Left lung (tissue), 10 donors: ENCODE measurements around the gene DHPS. TPM values are rescaled to one million over a fixed set of nuclear protein-coding genes. Genes with fewer than 3 reads are reported as not detected.

Experiments
- ATAC-seq: fragments of 200-7000 bp; cut with Tn5 transposase; one replicate; pipeline ENCODE4 v1.9.1; 2020; ENCODE audit warnings: moderate library complexity
- DNase-seq, 4 donors: peaks; one replicate each; pipeline ENCODE4 v3.0.0-alpha.2; 2013 to 2020
- H3K27ac ChIP-seq, 2 donors: fragments of 200-600 bp; sonication (generic) in 1 of 2; one replicate each; pipeline versions ENCODE4 v1.5.0 to v1.8.0; 2020 to 2021
- H3K27me3 ChIP-seq, 2 donors: fragments of 200-600 bp; sonication (generic) in 1 of 2; one replicate each; pipeline versions ENCODE4 v1.5.0 to v1.8.0; 2020 to 2021
- H3K36me3 ChIP-seq, 2 donors: fragments of 200-600 bp; sonication (generic) in 1 of 2; one replicate each; pipeline versions ENCODE4 v1.5.0 to v1.8.0; 2020 to 2021
- H3K4me1 ChIP-seq, 2 donors: fragments of 200-600 bp; one replicate each; pipeline ENCODE4 v1.8.0; 2021
- H3K4me3 ChIP-seq, 2 donors: fragments of 200-600 bp; sonication (generic) in 1 of 2; one replicate each; pipeline versions ENCODE4 v1.5.0 to v1.8.0; 2020 to 2021; ENCODE audit warnings: mild to moderate bottlenecking in 1 of 2
- H3K9me3 ChIP-seq, 2 donors: fragments of 200-600 bp; sonication (generic) in 1 of 2; one replicate each; pipeline versions ENCODE4 v1.5.0 to v1.8.0; 2020 to 2021
- CTCF ChIP-seq, 2 donors: fragments of 200-600 bp; sonication (generic) in 1 of 2; IDR thresholded peaks; one replicate each; pipeline versions ENCODE4 v1.5.0 to v1.8.0; 2021; ENCODE audit warnings: antibody characterized with exemption in 2 of 2
- intact Hi-C, 2 donors: fragments of 100-400 bp; cut with DNase I; formaldehyde crosslinking; loops; one replicate each; pipeline versions ENCODE4 v1.11.2 to v1.14.2; 2022
- polyA plus RNA-seq, 6 donors: library from polyadenylated mRNA; unstranded; fragments of 120-200 nt; gene quantifications; one replicate each; pipeline ENCODE4 v1.2.1, GENCODE V29; 2013; ENCODE audit not compliant: insufficient read length in 6 of 6
- total RNA-seq, 2 donors: library from RNA; stranded (reverse); fragmentation: NEBNext Ultra II Directional; extraction: Animal tissue kit (Norgen Biotek cat#: 25700); gene quantifications; one replicate each; pipeline ENCODE4 v1.2.1, GENCODE V29; 2021
- donor health status: DM: no; HTN: yes; CAD: no.
- donor health status: DM: no; HTN: no; CAD: no.

The DHPS gene
- total and polyA plus RNA-seq, 8 donors = 63.8 to 96.9 (median 82.8) TPM

- Histone ChIP-seq H3K36me3 (peaks cover 3 to 36% of the 10 kb centered on the region in 2 donors), H3K27ac (peak overlapping the region; percentile 94 to 96), H3K4me3 (peak overlapping the region; percentile 79 to 91), H3K27me3 (no peaks in the 10 kb centered on the region), H3K9me3 (no peaks in the 10 kb centered on the region), H3K4me1 (peaks cover 22 to 47% of the 10 kb centered on the region in 2 donors)
- ATAC-seq = no peak
- DNase-seq = peak in 1 of 4 donors; percentile 80
- no peak for TF ChIP-seq CTCF (IDR thresholded peaks at IDR 0.05)
- intact Hi-C loops = loop anchor here in 1 of 2 donors (10.0 kb wide), 1 partner anchor 106 kb away; no protein-coding TSS in a partner anchor
These were observed 11.3 kb downstream of the DHPS start for GRCh38 chr19:12670159-12670928.

DNA sequence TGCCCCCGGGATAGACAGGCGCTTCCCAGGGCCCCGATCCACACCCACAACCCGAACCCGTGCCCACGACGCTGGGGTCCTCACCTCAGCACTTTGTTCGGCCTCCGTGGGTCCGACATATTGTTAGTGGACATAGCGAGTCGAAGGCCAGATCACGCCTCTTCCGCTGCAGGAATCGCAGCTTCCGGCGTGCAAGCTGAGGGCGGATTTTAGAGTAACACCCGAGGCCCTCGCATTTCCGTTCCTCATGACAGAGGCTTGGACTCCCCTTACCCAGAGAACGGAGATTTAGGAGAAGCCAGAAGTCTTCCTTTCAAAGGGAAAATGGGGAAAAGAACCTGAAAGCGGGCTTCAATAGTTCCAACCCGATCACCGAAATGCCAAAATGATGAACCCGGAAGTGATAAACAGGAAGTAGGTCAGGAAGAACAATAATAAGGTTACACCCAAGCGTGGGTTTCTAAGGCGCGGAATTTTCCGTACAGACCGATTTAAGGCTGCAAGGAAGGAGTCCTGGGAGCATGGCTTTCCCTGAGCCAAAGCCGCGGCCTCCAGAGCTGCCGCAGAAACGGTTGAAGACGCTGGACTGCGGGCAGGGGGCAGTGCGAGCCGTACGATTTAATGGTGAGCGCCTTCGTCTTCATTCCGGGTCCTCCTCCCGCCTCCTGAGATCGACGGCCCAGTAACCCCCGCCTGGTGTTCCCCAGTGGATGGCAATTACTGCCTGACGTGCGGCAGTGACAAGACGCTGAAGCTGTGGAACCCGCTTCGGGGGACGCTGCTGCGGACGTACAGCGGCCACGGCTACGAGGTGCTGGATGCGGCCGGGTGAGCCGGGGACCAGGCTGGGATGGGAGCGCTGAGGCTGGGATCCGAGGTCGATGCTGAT is 12.2 kb downstream of the DHPS start:
- ATAC-seq = peak; percentile 78
- Histone ChIP-seq H3K9me3 (no peaks in the 10 kb centered on the region), H3K36me3 (peaks cover 3 to 33% of the 10 kb centered on the region in 2 donors), H3K27me3 (no peaks in the 10 kb centered on the region), H3K4me1 (peaks cover 22 to 56% of the 10 kb centered on the region in 2 donors), H3K27ac (peak overlapping the region; percentile 94 to 96), H3K4me3 (peak overlapping the region; percentile 79 to 91)
- TF ChIP-seq CTCF (IDR thresholded peaks at IDR 0.05) = no peak
- DNase-seq = peak; percentile 82 to 90 (median 87)
- intact Hi-C loops = loop anchor here in 1 of 2 donors (10.0 kb wide), 1 partner anchor 105 kb away; no protein-coding TSS in a partner anchor

DNA sequence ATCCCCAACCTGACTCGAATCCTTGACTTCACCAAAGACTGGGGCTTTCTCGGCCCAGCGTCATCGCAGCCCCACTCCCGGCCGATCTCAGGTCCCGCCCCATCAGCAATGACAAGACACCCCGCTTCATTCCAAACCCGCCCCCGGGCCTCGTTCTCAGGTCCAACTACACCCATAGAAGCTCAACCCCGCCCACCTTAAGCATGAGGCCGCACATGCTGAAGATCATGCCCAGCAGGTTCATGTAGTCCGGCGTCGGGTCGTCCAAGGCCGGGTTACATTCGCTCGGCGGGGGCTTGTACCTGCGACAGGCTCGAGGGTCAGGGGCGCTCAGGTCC is 12.8 kb downstream of the DHPS start:
- intact Hi-C loops = no loop called here
- no peak for TF ChIP-seq CTCF (IDR thresholded peaks at IDR 0.05)
- Histone ChIP-seq H3K27ac (peak overlapping the region; percentile 94 to 96), H3K9me3 (no peaks in the 10 kb centered on the region), H3K27me3 (no peaks in the 10 kb centered on the region), H3K4me3 (peak overlapping the region; percentile 79 to 91), H3K36me3 (peaks cover 2 to 33% of the 10 kb centered on the region in 2 donors), H3K4me1 (peaks cover 22 to 61% of the 10 kb centered on the region in 2 donors)
- DNase-seq (peak in 1 of 4 donors; percentile 46), ATAC-seq (peak; percentile 8)

DNA sequence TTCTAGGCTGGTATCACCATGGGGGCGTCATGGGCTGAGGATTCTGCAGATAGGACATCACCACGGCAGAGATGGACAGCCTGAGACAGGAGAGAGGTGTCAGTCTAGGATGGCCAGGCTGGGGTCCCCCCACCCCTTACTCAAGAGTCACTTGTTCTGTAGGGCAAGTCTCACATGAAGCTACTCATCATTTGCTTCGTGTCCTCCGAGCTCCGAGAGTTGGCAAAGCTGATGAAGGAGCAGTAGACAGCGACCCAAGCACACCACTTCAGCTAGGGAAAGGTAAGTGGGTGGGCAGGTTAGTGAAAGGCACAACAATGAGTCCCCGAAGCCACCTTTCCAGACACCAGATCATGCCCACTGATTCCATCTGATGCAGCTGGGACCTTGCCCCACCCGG is 13.3 kb downstream of the DHPS start:
- Histone ChIP-seq H3K27me3 (no peaks in the 10 kb centered on the region), H3K4me3 (peak overlapping the region; percentile 79 to 91), H3K36me3 (peaks cover 0 to 33% of the 10 kb centered on the region in 2 donors), H3K9me3 (no peaks in the 10 kb centered on the region), H3K4me1 (peaks cover 22 to 61% of the 10 kb centered on the region in 2 donors), H3K27ac (peak overlapping the region in 1 of 2 donors; percentile 96)
- ATAC-seq (no peak), DNase-seq (no peak)
- intact Hi-C loops = no loop called here
- TF ChIP-seq CTCF (IDR thresholded peaks at IDR 0.05) = no peak
